CD4-positive, alpha-beta T cell treated with Interleukin-21 for 1 hour (primary cell): ENCODE results near the gene TPRX1.
A peak's percentile ranks its signal among the peaks of the same experiment; 100 is the strongest.
"Not testable (repeated sequence)": the region's sequence is repeated elsewhere in the genome, so short reads cannot be mapped to it uniquely, and the experiment has no call there.

ENCODE experiments used
- DNase-seq: peaks from one replicate; pipeline ENCODE4 v3.0.0-alpha.2; 2020

TPRX1 gene, protein sequence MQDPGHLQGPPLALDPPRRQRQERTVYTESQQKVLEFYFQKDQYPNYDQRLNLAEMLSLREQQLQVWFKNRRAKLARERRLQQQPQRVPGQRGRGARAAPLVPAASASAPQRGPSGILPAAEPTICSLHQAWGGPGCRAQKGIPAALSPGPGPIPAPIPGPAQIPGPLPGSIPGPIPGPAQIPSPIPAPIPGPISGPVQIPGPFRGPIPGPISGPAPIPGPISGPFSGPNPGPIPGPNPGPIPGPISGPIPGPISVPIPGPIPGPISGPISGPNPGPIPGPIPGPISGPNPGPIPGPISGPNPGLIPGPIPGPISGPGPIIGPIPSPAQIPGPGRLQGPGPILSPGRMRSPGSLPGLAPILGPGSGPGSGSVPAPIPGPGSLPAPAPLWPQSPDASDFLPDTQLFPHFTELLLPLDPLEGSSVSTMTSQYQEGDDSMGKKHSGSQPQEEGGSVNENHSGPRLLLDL

DNA sequence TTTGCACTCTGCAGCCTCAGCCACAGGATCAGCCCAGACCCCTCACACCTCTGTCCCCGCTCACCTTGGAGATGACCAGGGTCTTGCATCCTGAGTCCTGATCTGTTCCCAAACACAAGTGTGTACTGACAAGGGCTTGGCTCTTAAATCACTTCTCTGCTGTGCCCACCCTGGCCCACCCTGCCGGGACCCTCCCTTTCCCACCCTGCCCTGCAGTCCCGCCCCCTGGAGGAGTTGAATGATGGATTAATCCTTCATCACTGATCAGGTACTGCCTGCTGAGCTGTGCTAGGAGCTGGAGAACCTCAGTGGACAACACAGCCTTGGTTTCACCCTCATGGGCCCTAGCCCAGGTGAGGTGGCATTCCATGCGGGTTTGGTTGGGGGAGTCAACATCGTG lies at the start of gene TPRX1:
Gene TPRX1 (minus strand): TSS at position 101 of the 400 bp plus-strand sequence. CDS start 12 bp downstream, at position 89.
- DNase-seq: not testable (repeated sequence)

DNA sequence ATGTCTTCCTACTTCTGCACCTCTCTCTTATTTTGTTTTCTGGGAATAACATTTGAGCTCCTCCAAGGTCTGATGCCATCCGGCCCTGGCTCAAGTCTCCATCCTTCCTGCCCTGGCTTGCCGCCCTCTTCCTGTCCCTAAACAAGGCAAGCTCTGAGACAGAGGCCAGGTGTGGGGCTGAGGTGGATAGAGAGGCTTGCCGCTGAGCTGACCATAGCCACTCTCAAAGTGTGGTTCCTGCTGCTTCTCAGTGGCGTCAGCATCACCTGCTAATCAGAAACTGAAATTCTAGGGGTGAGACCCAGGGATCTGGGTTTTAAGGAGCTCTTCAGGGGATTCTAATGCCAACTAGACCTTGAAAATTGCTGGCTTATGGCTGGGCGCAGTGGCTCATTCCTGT lies 48.7 kb upstream of the TPRX1 start:
- DNase-seq: no peak

DNA sequence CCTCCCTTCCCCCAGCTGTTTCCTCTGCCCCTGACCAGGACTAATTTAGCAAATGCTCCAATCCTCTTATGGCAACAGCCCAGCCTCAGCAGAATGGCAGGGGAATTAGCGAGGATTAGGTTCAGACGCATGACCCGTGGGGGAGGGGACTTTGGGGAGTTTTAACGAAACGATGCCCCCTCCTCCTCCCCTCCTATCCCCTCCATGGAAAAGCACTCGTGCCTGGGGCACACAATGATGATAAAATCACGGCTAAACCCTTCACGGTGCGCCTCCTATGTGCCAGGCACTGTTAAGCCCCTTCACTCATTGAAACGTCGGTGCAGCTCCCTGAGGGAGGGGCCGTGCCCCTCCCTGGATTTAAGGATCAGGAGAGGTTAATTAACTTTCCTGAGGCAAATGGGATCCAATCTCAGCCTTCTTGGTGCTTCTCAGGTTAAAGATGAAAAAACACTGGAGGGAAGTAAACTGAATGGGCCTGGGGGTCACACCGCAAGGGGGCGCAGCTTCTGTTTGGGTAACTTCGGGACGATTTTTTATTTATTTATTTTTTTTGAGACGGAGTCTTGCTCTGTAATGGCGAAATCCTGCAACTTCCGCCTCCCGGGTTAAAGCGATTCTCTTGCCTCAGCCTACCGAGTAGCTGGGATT lies 44.6 kb upstream of the TPRX1 start:
- peak; percentile 10 for DNase-seq

DNA sequence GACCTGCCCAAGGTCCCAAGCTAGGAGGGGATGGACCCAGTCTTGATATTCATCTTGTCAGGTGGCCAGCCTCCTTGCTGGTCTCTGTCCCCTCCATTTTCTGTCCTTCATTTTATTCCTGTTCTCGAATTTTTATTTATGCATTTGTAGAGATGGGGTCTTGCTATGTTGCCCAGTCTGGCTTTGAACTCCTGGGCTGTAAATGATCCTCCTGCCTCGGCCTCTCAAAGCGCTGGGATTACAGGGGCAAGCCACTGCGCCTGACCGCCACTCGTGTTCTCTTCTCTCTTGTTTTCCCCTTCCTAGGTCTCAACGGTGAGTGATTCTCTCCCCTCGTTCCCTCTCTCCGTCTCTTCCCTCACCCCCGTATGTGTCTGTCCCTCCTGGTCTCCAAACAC lies 44.1 kb upstream of the TPRX1 start:
- no peak for DNase-seq

DNA sequence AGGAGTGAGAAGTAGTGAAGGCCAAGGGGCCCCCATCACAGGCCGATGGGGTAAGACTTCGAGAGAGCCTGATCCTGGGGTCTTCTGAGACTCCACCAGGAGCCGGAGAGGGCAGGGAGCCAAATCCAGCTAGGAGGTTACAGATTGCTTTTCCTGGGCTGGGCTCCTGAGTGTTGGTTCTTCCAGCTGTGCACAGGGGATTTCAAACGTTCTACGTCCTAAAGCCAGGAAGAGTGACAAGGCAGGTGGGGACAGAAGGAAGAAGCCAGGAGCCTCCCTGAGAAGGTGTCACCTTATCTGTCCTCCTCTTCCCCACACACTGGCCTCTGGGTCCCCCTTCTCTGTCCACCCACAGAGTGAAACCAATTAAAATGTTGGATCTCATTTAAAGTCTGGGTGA lies 38.6 kb upstream of the TPRX1 start:
- DNase-seq: no peak

DNA sequence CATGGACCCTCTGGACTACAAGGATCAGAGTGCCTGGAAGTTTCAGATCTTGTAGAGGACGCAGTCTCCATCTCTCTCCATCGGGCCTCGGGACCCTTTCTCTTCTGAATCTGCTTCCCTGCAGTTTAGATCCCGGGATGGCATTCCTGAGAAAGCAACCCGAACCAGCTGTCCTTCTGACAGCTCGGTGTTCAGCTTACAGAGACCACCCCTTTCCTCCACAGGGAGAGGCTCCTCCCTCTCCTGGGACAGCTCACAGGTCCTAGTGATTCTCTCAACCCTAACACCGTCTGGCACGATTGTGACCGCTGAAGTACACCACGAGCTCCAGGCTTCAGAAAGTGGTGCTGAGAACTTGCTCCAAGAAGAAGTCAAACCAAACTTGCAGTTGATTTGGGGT lies 35.6 kb upstream of the TPRX1 start:
- no peak for DNase-seq

DNA sequence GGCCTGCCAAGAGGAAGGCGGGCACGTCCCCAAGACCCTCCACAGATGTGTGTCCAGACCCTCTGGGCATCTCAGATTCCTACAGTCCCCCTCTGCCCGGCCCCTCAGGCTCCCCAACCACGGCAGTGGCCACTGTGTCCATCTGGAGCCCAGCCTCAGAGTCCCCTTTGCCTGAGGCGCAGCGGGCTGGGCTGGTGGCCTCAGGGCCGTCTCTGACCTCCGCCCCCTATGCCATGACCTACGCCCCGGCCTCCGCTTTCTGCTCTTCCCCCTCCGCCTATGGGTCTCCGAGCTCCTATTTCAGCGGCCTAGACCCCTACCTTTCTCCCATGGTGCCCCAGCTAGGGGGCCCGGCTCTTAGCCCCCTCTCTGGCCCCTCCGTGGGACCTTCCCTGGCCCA lies 35.1 kb upstream of the TPRX1 start:
- no peak for DNase-seq

DNA sequence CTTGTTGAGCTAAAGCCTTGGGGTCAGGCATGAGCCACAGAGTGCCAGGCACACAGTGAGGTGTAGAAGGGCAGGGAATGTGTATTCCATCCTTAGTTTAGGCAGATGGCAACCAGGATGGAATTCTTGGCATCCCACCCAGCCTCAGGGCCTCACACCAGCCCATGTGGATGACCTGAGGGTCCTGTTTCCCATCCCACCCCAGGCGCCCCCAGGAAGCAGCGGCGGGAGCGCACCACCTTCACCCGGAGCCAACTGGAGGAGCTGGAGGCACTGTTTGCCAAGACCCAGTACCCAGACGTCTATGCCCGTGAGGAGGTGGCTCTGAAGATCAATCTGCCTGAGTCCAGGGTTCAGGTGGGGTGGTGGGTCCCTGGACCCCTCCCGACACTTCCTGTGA lies 31.7 kb upstream of the TPRX1 start:
- DNase-seq: no peak

DNA sequence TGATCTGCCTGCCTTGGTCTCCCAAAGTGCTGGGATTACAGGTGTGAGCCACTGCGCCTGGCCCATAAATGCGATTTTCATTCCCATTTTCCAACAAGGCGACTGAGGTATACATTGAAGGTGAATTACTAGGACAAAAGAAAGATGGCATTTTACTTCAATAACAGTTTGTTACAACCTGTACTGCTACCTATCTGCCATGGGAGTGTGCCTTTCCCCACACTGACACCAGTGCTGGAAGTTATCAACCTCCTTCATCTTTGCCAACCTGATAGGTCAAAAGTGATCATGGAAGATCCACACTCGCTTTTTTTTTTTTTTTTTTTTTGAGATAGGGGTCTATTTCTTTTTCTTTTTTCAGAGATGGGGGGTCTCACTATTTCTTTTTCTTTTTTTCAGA lies 28.4 kb upstream of the TPRX1 start:
- DNase-seq: no peak

DNA sequence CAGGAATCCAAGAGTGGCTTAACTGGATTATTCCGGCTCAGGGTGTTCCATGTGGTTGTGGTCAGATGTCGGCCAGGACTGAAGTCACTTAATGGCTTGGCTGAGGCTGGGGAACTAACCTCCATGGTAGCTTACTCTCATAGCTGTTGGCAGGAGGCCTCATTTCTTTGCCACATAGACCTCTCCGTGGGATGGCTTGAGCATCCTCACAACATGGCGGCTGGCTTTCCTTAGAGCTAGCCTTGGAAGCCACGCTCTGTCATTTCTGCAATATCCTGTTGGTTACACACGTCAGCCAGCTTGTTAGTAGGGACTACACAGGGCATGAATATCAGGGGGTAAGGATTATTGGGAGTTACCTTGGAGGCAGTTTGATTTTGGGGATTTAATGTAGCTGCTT lies 22.4 kb upstream of the TPRX1 start:
- DNase-seq: no peak

DNA sequence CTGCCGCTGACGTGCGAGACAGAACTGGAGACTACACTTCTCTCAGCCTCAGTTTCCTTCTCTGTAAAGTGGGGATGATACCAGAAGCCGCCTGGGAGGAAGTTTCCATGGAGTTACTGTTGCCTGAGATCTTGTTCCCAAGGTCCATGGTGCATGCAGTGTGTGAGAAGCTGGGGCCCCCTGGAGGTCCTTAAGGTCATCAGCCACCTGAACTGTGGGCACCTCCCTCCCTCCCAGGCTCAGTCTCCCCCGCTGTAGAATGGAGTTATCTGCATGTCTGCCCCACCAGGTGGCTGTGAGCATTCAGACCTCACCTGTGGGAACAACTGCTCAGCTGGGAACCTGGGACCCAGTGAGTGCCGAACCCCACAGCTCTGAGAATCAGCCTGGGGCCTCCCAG lies 20.0 kb upstream of the TPRX1 start:
- no peak for DNase-seq

DNA sequence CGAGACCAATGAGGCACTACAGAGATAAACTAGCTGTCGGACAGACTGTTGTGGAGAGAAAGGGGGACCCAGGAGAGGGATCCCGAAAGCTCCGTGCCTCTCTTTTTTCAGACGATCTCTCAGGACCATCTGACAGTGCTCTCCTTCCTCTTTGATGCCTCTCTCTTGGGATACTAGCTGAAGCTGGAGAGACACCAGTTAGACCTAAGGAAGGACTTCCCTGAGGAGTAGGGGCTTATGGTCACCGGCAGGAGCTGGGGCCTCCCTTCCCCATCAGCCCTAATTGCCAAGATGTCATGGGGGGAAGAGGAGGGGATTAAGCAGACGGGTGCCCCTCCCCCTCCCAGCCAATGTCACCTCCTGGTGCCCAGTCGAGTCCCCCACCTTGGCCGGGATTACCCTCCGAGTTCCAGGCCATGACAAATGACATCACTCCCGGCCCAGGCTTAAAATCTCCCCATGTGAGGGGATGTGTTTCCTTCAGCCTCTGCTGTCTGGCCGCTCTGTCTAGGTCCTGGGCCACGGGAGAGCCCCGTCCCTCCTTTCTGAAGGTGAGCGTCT lies 17.2 kb upstream of the TPRX1 start, which contains the start of gene CRX:
Gene CRX (plus strand): TSS at position 478 of the 561 bp plus-strand sequence. CDS start 12,507 bp downstream, outside the sequence.
- DNase-seq: no peak

DNA sequence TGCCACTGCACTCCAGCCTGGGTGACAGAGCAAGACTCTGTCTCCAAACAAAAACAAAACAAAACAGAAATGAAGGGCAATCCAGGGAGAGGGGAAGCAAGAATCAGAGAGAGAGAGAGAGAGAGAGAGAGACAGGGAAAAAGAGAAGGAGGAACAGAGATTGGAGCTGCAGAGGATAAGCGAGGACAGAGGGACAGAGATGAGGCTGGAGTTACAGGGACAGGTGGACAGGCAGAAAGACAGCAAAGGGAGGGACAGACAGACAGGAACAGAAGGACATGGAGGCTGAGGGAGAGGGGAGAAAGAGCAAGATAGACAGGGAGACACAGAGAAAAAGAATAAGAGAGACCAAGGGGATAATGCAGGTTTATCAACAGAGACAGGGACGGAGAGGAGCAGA lies 16.1 kb upstream of the TPRX1 start:
- no peak for DNase-seq

DNA sequence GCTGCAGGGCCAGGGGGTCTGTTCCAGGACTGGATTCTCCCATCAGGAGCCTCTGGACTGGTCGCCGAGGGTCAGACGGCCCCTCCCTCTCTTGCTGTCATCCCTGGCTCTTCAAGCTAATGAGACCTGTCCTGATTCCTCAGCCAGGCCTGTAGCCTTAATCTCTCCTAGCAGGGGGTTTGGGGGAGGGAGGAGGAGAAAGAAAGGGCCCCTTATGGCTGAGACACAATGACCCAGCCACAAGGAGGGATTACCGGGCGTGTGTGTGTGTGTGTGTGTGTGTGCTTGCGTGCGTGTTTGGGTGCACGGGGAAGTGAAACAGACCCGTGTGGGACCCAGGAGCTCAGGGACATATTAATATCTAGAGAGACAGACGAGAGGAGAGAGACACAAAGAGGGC lies 15.5 kb upstream of the TPRX1 start:
- no peak for DNase-seq

DNA sequence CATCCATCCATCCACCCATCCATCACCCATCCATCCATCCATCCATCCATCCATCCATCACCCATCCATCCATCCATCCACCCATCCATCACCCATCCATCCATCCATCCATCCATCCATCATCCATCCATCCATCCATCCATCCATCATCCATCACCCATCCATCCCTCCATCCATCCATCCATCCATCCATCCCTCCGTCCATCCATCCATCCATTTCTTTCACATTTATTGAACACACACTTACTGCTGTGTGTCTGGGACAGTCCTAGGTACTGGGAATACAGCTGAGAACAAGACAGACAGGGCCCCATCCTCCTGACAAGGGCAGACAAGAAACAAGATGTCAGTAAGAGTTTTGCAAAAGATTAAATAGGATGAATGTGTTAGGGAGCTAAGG lies 13.9 kb upstream of the TPRX1 start:
- DNase-seq: not testable (repeated sequence)

DNA sequence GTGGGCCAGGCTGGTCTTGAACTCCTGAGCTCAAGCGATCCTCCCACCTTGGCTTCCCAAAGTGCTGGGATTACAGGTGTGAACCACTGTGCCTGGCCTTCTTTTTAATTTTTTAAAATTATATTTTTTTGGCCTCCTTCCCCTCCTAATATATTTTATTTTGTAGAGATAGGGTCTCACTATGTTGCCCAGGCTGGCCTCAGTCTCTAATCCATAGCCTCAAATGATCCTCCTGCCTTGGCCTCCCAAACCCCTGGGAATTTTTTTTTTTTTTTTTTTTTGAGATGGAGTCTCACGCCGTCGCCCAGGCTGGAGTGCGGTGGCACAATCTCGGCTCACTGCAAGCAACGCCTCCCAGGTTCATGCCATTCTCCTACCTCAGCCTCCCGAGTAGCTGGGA lies 11.9 kb upstream of the TPRX1 start:
- DNase-seq: not testable (repeated sequence)

DNA sequence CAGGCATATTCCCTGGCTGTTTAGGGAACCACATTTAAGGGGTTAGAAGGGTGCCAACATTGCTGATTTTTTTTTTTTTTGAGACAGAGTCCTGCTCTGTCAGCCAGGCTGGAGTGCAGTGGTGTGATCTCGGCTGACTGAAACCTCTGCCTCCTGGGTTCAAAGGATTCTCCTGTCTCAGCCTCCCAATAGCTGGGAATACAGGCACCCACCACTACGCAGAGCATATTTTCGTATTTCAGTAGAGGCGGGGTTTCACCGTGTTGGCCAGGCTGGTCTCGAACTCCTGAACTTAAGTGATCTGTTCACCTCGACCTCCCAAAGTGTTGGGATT lies 9.6 kb upstream of the TPRX1 start:
- DNase-seq: no peak

DNA sequence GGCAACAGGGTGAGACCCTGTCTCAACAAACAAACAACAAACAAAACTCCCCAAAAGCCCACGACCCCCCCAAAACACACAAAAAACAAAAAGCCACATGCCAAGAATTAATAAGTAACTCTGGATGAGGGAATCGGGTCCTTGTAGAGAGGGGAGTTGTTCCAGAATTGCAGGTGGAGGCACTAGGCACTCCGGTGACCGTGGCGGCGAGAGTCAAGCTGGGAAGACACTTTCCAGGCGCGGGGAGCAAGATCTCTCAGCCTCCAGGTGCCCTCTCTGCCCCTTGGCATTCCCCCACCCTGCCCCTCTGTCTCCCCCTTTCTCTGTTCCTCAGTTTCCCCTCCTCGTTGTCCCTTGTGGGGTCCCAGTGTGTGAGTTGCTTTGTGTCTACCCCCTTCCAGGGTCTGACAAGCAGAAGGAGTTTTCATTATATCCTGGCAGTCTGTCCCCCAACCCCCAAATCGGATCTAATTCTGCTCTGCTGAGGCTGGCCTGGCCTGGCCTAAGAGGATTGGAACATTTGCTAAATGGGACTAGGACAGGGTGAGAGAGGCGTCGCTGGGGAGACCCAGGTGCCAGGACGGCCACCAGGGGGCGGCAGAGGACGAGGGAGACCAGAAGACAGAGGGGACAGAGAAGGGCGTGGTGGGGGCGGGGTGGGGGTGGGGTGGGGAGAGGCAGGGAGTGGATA lies 9.1 kb upstream of the TPRX1 start:
- DNase-seq: peak; percentile 67

DNA sequence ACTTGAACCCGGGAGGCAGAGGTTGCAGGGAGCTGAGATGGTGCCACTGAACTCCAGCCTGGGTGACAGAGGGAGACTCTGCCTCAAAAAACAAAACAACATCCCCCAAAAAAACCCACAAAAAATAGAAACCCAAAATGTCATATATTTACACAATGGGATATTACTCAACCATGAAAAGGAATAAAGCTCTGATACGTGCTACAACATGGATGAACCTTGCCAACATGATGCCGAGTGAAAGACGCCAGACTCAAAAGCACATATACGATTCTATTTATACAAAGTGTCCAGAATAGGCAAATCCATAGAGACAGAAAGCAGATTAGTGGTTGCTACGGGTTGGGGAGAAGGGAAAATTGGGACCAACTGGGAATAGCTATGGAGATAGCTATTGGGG lies 2.1 kb upstream of the TPRX1 start:
- DNase-seq: no peak

DNA sequence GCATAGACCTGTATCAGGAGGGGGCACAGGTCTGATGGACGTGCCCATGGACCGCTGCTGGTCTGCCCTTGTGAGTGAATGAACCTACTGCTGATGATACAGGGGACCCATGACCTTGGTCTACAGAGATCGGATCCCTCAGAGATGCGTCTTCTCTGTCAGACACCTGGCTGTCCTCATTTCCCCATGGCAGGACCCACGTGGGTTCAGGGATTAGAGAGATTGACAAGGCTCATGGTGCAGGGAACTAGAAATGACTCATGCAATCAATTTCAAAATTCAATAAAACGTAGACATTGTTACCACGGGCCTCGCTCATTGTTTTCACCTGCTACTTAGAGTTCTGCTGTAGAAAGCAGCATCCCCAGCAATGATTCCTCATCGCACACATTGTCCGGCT lies 962 bp upstream of the TPRX1 start:
- DNase-seq: no peak

DNA sequence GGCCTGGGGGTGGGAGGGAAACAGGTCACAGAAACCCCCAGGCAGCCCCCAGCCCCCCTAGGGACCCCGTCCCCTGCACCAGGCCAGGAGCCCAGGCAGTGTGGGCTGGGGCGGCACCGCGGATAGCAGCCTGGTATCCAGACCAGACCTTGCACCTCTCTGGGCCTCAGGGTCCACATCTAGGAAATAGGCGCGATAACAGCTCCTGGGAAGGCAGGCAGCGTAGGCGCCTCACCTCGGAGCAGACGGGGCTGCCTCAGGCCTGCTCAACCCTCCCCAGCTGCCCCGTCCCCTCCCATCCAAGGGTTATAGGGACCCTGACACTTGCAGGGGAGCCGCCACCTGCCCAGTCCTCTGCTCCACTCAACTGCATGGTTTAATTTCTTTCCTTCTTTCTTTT lies 680 bp downstream of the TPRX1 start:
- DNase-seq: not testable (repeated sequence)

DNA sequence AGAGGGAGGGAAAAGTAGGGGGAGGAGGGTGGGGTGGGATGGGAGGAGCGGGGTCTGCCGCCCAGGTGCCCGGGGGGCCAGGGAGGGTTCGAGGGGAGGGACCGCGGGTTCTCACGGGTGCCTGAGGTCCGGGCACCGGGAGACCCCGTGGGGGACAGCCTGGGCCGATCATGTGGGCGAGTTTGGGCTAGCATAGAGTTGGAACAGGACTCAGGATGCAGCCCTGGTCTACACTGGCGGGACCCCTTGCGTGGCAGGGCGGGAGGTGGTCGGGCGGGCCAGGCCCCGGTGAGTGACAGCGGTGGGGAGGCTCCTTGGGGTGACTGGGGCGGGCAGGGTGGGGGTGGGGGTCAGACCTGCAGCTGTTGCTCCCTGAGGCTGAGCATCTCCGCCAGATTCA lies 1.2 kb downstream of the TPRX1 start:
- DNase-seq: not testable (repeated sequence)

DNA sequence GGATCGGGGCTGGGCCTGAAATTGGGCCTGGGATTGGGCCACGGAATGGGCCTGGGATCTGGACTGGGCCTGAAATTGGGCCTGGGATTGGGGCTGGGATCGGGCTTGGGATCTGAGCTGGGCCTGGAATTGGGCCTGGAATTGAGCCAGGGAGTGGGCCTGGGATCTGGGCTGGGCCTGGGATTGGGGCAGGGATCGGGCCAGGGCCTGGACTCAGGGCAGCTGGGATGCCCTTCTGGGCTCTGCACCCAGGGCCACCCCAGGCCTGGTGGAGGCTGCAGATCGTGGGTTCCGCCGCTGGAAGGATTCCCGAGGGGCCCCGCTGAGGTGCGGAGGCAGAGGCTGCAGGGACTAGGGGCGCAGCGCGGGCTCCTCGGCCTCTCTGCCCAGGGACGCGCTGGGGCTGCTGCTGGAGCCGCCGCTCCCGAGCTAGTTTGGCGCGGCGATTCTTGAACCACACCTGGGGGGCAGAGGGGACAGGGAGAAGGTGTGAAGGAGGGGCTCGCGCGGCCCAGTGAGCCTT lies 1.8 kb downstream of the TPRX1 start:
- DNase-seq: no peak
